DMS153 treated with DMSO at 0.1 percent for 48 hours (cell line): Measurements from ENCODE around the gene CYP2C9.
A peak's percentile ranks its signal among the peaks of the same experiment; 100 is the strongest.
"Not testable (repeated sequence)": the region's sequence is repeated elsewhere in the genome, so short reads cannot be mapped to it uniquely, and the experiment has no call there.

ENCODE experiments used
- DNase-seq: peaks from one replicate; lab custom pipeline; 2025; ENCODE audit not compliant: unreplicated experiment; lab: John Stamatoyannopoulos, UW

The CYP2C9 gene

GRCh38 chr10:94938383-94938782 is at the start of gene CYP2C9:
CYP2C9 (plus strand) TSS chr10:94938658; CDS start chr10:94938683, 25 bp downstream.
- DNase-seq: no peak

- DNase-seq: no peak
Measured at GRCh38 chr10:94889123-94889522, 49.3 kb upstream of the CYP2C9 start.

GRCh38 chr10:94890264-94891022 is 48.0 kb upstream of the CYP2C9 start:
- no peak for DNase-seq

GRCh38 chr10:94898414-94898813 is 40.0 kb upstream of the CYP2C9 start:
- DNase-seq: not testable (repeated sequence)

DNA sequence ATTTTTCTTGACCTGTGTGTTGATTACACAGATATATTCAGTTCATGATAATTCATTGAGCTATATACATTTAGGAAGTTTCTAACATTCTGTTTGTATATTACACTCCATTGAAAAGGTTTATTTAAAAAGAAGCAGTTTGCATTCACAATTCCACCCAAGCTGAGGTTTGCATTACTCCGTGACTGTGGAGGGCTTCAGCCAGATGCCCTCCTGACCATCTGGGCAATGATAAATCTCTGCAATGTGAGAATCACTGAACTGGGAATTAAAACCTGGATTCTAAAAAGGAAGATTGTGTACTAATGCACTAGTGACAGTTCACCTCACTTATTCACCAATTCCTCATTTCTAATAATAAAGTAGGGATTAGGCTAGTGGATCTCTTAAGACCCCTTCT is 36.4 kb upstream of the CYP2C9 start:
- DNase-seq: no peak

DNA sequence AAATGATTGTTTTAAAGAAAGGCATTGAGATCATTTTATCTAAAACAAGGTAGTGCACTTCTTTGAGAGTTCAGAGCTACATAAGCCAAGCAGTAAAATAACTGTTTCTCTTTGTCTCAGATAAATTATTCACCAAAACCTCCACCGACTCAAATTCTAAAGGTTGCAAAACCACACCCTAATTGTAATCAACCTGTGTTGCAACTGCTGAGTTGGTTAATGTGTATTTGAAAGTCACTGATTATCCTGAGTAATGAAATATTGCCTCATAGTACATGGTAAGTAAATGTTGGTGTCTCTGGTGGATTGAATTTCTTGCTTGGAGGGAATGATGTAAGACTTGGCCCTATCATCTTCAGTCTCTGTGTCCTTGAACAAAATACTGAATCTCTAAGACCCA is 35.9 kb upstream of the CYP2C9 start:
- no peak for DNase-seq

- not testable (repeated sequence) for DNase-seq
Measured at GRCh38 chr10:94904506-94905148, 33.8 kb upstream of the CYP2C9 start.

DNA sequence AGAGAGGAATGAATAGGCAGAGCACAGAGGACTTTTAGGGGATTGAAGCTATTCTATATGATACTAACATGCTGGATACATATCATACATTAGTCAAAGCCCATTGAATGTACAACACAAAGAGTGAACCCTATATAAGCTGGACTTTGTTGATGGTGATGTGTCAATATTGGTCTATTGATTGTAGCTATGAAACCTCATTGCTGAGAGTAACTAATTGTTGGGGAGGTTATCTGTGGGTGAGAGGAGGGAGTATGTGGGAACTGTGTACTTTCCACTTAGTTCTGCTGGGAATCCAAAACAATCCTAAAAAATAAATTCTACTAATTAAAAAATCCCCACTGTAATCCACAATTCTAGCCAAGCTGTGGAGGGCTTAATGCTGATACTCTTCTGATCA is 22.0 kb upstream of the CYP2C9 start:
- DNase-seq: no peak

DNA sequence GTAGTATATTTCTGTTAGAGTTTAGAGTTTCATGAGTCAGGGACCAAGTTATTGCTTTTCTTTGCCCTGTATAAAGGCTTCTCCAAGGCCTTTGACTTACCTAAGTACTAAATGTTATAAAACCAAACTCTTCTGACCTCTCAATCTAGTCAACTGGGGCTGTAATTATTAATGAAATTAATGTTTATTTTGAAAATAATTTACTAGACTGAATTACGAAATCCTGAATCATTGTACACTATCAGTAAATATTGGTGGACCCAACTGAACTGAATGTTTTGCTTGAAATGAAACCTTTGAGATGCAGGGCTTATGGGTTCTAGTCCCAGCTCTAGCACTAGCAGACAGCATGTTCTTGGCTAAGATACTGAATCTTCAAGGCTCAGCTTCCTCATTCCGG is 1.7 kb upstream of the CYP2C9 start:
- no peak for DNase-seq

GRCh38 chr10:94943432-94944103 is 5.1 kb downstream of the CYP2C9 start:
- not testable (repeated sequence) for DNase-seq

- not testable (repeated sequence) for DNase-seq
Measured at GRCh38 chr10:94946181-94946580, 7.7 kb downstream of the CYP2C9 start.

GRCh38 chr10:94963901-94964300 is 25.4 kb downstream of the CYP2C9 start:
- DNase-seq: peak; percentile 18

DNA sequence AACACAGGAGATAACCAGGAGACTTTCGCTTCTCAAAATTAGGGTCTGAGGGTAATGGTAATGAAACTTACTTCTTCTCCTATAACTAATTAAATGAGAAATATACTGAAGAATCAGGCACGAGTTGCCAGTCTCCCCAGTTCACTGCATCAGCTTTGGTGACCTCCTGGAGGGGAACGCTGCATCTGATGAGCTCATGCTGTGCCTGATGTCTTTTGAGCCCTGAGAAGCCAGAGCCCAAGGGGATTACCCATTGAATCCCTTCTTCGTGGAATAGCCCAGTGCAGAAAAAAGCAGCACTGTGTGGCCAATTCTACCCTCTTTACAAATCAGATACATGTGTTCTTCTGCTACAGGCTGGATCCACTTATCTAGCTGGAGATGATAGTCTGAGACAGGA is 45.1 kb downstream of the CYP2C9 start:
- DNase-seq: no peak

- no peak for DNase-seq
Measured at GRCh38 chr10:94989192-94989591, 50.7 kb downstream of the CYP2C9 start.

DNA sequence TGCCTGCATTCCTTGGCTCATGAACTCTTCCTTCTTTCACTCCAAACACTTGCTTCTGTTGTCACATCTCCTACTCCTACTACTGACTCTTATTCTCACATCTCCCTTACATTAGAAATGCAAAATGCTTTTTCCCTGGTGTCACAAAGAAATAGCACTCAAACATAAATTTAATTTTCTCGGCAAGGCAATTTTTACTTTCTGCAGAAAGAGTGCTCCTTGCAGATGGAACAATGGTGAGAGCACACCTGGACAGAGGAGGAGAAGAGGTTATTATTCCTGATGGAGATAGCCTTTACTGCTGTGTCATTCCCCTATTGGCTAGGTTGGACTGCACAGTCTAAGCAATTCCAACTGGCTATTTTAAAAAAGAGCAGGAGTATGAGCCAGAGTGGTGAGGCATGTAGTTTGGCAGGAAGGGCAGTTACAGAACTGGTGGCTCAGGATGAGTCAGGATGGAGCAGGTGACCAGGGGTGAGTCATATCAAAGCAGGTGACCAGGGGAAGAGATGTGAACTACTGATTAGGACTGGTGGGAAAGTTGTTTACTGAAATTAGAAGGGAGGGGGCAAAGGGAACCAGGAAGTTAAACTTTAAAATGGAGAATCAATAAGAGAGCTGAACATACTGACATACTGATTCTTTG is 52.9 kb downstream of the CYP2C9 start:
- no peak for DNase-seq

- DNase-seq: no peak
Measured at GRCh38 chr10:94992811-94993210, 54.4 kb downstream of the CYP2C9 start.

GRCh38 chr10:94997741-94998174 is 59.3 kb downstream of the CYP2C9 start:
- DNase-seq: no peak

- no peak for DNase-seq
Measured at GRCh38 chr10:95026461-95026860, 88.0 kb downstream of the CYP2C9 start.

DNA sequence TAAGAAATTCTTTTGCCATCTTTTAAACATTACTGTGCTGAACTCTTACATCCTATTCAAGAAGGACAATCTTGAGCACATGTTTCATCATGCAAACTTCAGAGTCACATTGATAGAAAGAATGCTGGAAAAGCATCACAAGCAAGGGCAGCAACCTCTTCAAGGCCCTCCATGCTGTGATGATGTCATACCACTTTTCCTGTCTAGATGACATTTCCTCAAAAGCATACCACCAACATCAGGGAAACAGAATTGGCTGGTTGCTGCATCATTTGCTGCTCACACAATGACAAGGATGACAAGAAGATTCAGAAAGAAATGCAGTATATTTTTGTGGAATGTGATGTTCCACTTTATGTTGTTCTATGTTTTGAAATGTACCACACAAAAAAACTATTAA is 93.2 kb downstream of the CYP2C9 start:
- no peak for DNase-seq

GRCh38 chr10:95034401-95034800 is 95.9 kb downstream of the CYP2C9 start:
- no peak for DNase-seq
